ENCODE results near the gene WDR37. TPM values are rescaled to one million over a fixed set of nuclear protein-coding genes. Genes with fewer than 3 reads are reported as not detected.
A peak's percentile ranks its signal among the peaks of the same experiment; 100 is the strongest.

The WDR37 gene
- total RNA-seq, 1 experiment from 2014 or later = 10.4 TPM

DNA sequence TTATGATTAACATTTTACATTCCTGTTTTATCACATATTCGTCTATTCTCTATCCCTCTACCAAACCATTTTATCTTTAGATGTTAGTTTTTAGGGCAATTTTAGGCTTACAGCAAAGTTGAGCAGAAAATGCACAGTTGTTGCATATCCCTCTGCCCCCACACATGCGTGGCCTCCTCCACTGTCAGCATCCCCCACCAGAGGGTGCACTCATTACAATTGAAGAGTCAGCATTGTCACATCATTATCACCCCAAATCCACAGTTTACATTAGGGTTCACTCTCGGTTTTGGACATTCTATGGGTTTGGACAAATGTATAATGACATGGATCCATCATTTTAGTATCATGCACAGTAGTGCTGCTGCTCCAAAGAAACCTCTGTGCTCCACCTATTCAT is 86.4 kb downstream of the WDR37 start (continued):
- TF ChIP-seq, protein P1, sequence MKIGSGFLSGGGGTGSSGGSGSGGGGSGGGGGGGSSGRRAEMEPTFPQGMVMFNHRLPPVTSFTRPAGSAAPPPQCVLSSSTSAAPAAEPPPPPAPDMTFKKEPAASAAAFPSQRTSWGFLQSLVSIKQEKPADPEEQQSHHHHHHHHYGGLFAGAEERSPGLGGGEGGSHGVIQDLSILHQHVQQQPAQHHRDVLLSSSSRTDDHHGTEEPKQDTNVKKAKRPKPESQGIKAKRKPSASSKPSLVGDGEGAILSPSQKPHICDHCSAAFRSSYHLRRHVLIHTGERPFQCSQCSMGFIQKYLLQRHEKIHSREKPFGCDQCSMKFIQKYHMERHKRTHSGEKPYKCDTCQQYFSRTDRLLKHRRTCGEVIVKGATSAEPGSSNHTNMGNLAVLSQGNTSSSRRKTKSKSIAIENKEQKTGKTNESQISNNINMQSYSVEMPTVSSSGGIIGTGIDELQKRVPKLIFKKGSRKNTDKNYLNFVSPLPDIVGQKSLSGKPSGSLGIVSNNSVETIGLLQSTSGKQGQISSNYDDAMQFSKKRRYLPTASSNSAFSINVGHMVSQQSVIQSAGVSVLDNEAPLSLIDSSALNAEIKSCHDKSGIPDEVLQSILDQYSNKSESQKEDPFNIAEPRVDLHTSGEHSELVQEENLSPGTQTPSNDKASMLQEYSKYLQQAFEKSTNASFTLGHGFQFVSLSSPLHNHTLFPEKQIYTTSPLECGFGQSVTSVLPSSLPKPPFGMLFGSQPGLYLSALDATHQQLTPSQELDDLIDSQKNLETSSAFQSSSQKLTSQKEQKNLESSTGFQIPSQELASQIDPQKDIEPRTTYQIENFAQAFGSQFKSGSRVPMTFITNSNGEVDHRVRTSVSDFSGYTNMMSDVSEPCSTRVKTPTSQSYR (CRISPR knock-in tag; IDR thresholded peaks at IDR 0.05) = no peak
- TF ChIP-seq CREM (CRISPR knock-in tag; IDR thresholded peaks at IDR 0.05) (no peak), FOXJ3 (CRISPR knock-in tag; IDR thresholded peaks at IDR 0.05; ENCODE audit: borderline replicate concordance) (no peak)

DNA sequence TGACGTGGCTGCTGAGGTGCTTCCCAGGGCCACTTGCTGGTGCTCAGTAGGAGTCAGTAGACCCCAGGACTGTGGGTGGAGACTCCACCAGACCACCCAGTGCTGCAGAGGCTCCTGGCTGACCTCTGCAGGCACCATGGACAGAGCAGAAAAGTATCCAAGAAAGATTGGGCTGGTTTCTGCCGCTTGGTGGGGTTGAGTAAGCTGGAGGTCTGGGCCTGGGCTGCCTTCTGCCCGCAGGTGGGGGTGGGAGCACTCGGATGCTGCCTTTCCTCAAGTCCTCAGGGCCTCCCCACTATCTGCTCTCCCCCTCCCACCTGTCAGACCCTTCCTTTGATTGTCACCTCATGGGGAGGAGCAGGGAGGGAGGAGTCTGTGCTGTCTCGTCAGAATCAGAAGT is 91.6 kb downstream of the WDR37 start:
- no peaks in the 10 kb centered on the region for H3K4me1 Mint-ChIP-seq
- ChIA-PET CTCF (interaction anchor here (1.1 to 1.3 kb wide), 2 partner anchors 37 to 273 kb away, joined by 3 to 4 read pairs; no protein-coding TSS in a partner anchor), POLR2A (no interaction called here)
- no peak overlapping the region for H3K4me3 Mint-ChIP-seq
- peaks cover 18% of the 10 kb centered on the region for H3K36me3 Mint-ChIP-seq
- DNase-seq (ENCODE audit: low spot score) (no peak), ATAC-seq (no peak)
- TF ChIP-seq ZNF416 (CRISPR knock-in tag; IDR thresholded peaks at IDR 0.05) (no peak), ZNF121 (CRISPR knock-in tag; IDR thresholded peaks at IDR 0.05) (no peak), NR3C1 (CRISPR knock-in tag; conservative IDR thresholded peaks at IDR 0.05; ENCODE audit: low read depth) (no peak), KAT7 (CRISPR knock-in tag; IDR thresholded peaks at IDR 0.05; ENCODE audit: borderline replicate concordance) (no peak), ZNF138 (CRISPR knock-in tag; conservative IDR thresholded peaks at IDR 0.05) (no peak), ZNF671 (CRISPR knock-in tag; IDR thresholded peaks at IDR 0.05) (no peak), ETV6 (CRISPR knock-in tag; IDR thresholded peaks at IDR 0.05) (no peak), FOXJ3 (CRISPR knock-in tag; IDR thresholded peaks at IDR 0.05; ENCODE audit: borderline replicate concordance) (no peak)
- TF ChIP-seq, protein P2, sequence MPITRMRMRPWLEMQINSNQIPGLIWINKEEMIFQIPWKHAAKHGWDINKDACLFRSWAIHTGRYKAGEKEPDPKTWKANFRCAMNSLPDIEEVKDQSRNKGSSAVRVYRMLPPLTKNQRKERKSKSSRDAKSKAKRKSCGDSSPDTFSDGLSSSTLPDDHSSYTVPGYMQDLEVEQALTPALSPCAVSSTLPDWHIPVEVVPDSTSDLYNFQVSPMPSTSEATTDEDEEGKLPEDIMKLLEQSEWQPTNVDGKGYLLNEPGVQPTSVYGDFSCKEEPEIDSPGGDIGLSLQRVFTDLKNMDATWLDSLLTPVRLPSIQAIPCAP (CRISPR knock-in tag; IDR thresholded peaks at IDR 0.05) = no peak
- TF ChIP-seq, protein P3, sequence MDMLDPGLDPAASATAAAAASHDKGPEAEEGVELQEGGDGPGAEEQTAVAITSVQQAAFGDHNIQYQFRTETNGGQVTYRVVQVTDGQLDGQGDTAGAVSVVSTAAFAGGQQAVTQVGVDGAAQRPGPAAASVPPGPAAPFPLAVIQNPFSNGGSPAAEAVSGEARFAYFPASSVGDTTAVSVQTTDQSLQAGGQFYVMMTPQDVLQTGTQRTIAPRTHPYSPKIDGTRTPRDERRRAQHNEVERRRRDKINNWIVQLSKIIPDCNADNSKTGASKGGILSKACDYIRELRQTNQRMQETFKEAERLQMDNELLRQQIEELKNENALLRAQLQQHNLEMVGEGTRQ (CRISPR knock-in tag; IDR thresholded peaks at IDR 0.05) = no peak
- H3K27ac Mint-ChIP-seq = no peak overlapping the region
- H3K27me3 Mint-ChIP-seq (ENCODE audit: low read depth) = peaks cover 4% of the 10 kb centered on the region
- peaks cover 35% of the 10 kb centered on the region for H3K9me3 Mint-ChIP-seq

DNA sequence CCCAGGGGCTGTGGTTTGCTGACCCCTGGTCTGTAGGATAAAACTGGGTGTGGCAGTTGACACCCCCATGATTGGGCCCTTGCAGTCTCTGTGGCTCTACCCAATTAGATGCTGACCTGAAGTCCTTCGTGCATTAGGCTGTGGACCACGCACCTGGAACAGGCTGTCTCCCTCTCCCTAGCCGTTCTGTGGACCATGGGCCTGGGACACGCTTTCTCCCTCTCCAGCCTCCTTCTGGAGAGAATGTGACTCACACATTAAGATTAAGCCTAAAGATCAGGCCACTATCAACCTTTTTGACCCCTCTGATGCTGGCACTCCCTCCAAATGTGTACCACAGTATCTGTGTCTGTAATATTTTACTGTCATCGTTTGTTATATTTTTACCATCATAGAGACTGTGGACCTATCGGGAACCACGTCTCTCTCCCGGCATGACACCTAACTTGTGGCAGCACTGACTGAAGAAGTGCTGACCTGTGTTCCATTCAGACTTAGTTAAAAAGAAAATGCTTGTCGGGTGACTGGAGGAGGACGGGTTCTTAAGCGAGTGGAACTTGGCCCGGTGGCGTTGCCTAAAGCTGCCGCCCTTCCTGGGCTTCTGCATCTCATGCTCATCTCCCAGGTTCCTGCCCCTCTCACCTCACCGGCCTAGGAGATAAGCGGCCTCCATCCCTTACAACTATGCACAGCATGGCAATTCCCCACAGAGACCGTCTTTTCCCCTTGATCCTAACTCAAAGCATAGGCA is 92.8 kb downstream of the WDR37 start:
- no peak overlapping the region for H3K4me3 Mint-ChIP-seq
- no peak for DNase-seq (ENCODE audit: low spot score)
- peaks cover 18% of the 10 kb centered on the region for H3K36me3 Mint-ChIP-seq
- CTCF ChIA-PET = interaction anchor here (0.7 to 1.5 kb wide), 4 partner anchors 8 to 220 kb away, joined by 3 to 4 read pairs (median 3); no protein-coding TSS in a partner anchor
- peak; percentile 24; the same call in 1 of the 2 replicates for ATAC-seq
- POLR2A ChIA-PET = no interaction called here
- peaks cover 5% of the 10 kb centered on the region for H3K27me3 Mint-ChIP-seq (ENCODE audit: low read depth)
- peaks cover 27% of the 10 kb centered on the region for H3K9me3 Mint-ChIP-seq
- H3K27ac Mint-ChIP-seq = 0 out of 2 replicates have a peak overlapping the region, but pooled peaks have one; percentile 11
- H3K4me1 Mint-ChIP-seq = peaks cover 3% of the 10 kb centered on the region; the same call in 1 of the 2 replicates
- TF ChIP-seq, protein P4, sequence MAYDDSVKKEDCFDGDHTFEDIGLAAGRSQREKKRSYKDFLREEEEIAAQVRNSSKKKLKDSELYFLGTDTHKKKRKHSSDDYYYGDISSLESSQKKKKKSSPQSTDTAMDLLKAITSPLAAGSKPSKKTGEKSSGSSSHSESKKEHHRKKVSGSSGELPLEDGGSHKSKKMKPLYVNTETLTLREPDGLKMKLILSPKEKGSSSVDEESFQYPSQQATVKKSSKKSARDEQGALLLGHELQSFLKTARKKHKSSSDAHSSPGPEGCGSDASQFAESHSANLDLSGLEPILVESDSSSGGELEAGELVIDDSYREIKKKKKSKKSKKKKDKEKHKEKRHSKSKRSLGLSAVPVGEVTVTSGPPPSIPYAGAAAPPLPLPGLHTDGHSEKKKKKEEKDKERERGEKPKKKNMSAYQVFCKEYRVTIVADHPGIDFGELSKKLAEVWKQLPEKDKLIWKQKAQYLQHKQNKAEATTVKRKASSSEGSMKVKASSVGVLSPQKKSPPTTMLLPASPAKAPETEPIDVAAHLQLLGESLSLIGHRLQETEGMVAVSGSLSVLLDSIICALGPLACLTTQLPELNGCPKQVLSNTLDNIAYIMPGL (CRISPR knock-in tag; IDR thresholded peaks at IDR 0.05) = no peak
- TF ChIP-seq NR2C2 (CRISPR knock-in tag; IDR thresholded peaks at IDR 0.05) (no peak), ZNF396 (CRISPR knock-in tag; IDR thresholded peaks at IDR 0.05; ENCODE audit: borderline replicate concordance) (no peak), ATF1 (CRISPR knock-in tag; IDR thresholded peaks at IDR 0.05) (no peak), RELA (CRISPR knock-in tag; IDR thresholded peaks at IDR 0.05; ENCODE audit: borderline replicate concordance) (no peak), ELF4 (CRISPR knock-in tag; IDR thresholded peaks at IDR 0.05; ENCODE audit: low read depth) (no peak), ZNF263 (CRISPR knock-in tag; IDR thresholded peaks at IDR 0.05; ENCODE audit: low read depth) (no peak)
- TF ChIP-seq, protein P5, sequence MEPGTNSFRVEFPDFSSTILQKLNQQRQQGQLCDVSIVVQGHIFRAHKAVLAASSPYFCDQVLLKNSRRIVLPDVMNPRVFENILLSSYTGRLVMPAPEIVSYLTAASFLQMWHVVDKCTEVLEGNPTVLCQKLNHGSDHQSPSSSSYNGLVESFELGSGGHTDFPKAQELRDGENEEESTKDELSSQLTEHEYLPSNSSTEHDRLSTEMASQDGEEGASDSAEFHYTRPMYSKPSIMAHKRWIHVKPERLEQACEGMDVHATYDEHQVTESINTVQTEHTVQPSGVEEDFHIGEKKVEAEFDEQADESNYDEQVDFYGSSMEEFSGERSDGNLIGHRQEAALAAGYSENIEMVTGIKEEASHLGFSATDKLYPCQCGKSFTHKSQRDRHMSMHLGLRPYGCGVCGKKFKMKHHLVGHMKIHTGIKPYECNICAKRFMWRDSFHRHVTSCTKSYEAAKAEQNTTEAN (CRISPR knock-in tag; IDR thresholded peaks at IDR 0.05) = no peak
- TF ChIP-seq, protein P6, sequence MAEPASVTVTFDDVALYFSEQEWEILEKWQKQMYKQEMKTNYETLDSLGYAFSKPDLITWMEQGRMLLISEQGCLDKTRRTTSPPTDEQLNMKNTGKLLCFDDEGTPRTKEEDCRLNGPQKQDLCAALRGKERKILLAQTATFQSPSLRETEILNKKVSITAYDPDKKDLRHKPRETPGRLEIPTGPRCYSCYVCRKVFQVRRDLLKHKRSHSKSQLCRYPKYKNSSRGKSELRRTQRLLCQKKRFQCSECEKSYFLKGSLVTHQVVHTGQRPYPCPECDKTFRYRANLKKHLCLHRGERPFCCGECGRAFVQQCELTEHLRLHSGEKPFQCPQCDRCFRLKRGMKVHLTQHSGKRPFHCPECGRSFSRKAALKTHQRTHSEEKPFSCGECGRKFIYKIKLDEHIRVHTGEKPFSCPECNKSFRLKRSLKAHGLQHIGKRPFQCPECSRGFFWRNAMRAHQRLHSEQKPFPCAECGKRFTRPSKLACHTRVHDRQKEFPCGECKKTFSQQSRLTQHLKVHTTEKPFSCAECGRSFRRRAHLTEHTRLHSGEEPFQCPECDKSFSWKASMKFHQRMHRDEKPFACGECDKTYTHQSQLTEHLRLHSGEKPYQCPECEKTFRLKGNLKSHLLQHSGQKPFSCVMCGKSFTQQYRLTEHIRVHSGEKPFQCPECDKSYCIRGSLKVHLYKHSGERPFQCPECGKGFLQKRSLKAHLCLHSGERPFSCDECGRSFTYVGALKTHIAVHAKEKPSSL (CRISPR knock-in tag; conservative IDR thresholded peaks at IDR 0.05) = no peak
- TF ChIP-seq, protein P7, sequence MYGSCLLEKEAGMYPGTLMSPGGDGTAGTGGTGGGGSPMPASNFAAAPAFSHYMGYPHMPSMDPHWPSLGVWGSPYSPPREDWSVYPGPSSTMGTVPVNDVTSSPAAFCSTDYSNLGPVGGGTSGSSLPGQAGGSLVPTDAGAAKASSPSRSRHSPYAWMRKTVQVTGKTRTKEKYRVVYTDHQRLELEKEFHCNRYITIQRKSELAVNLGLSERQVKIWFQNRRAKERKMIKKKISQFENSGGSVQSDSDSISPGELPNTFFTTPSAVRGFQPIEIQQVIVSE (CRISPR knock-in tag; IDR thresholded peaks at IDR 0.05; ENCODE audit: borderline replicate concordance) = no peak

Measured in WTC11 (cell line).